ENCODE measurements around the gene AMIGO3. TPM values are rescaled to one million over a fixed set of nuclear protein-coding genes. Genes with fewer than 3 reads are reported as not detected.
"Not testable (repeated sequence)": the region's sequence is repeated elsewhere in the genome, so short reads cannot be mapped to it uniquely, and the experiment has no call there.

Gene AMIGO3
- polyA plus RNA-seq, 3 donors = 2.3 to 2.7 (median 2.5) TPM

DNA sequence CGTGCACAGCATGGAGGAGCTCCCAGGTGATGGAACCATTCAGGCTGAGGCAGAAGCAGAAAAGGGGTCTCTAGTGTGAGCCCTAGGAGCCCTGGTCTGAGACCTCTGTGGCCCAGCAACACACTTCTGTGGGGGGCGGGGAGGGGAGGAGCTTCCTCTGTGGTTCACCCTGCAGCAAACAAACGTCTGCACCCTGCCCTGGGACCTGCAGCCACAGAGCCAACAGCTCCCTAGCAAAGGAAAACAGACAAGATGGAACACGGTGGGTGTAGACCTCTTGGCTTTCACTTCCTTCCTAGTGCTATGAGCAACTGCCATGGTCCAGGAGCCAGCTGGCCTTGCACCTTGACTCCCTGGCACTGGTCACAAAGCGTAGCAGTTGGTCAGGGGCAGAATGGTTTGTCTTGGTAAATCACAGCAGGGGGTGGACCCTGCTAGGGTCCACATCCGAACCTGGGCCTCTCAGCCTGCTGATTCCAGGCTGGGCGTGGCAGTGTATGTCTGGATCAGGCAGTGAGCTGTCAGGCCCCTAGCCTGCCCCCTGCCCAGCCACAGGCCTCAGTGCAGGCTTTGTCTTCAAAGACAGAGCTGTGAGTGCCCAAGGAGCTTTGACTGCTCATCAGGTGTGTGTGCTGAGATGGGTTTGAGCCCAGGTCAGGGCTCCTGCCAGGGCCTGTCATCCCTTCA, 6.7 kb downstream of the AMIGO3 start:
- DNase-seq = no peak

DNA sequence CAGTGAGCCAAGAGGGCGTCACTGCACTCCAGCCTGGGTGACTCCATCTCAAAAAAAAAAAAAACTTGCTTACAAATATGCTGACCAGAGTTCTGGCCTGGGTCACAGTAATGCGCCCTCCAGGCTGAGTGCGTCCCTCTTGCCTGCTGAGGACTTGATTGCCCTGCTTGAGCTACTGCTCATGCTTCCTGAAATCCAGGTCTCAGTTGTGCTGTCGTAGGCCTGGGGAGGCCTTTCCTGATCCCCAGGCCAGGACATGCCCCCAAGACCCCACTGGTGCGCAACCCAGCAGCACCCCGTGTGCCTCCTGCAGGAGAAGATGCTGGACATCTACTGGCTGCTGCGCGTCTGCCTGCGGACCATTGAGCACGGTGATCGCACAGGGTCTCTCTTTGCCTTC, 7.3 kb downstream of the AMIGO3 start:
- DNase-seq = no peak

DNA sequence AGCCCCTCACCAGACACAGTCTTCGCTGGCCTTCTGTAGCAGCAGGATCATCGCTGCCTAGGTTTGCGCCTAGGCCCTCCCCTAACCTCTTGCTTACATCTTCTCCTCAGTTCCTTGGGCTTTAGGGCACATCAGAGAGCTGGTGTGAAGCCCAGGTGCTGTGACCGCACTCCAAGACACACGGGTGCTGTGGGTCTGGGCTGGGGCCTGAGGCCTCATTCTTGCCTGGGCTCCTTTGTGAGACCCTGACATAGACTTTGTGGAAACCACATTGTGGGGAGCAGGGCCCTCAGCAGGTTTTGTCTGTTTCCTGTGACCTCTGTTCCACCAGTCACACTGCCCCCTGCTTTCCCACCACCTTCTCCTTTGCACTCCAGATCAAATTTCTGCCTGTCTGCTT, 8.0 kb downstream of the AMIGO3 start:
- DNase-seq = no peak

DNA sequence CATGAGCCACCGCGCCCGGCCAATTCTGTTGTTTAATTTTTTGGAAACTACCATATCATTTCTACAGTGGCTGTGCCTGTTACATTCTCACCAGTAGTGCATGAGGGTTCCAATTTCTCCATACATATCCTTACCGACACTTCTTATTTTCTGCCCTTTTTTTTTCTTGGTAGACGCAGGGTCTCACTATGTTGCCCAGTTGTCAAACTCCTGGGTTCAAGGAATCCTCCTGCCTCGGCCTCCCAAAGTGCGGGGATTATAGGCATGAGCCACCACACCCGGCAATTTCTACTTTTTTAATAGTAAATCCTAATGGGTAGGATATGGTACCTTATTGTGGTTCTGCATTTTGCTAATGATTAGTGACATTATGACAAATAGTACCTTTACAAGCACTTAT, 9.6 kb downstream of the AMIGO3 start:
- no peak for DNase-seq

DNA sequence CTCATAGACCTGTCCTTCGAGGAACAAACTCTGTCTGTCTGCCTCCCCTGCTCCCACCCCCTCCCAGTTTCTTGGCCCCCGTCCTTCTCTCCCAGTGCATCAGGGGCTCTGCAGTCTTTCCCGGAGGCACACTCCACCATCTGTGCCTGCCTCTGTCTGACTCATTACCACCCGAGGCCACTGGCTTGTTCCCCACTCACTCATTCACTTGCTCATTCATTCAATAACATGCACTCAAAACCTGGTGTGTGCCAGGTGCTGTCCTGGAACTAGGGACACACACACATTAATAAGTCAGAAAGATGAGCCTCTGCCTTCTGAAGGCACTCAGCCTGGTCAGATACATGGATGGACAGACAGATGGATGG, 12.4 kb downstream of the AMIGO3 start:
- DNase-seq = no peak

DNA sequence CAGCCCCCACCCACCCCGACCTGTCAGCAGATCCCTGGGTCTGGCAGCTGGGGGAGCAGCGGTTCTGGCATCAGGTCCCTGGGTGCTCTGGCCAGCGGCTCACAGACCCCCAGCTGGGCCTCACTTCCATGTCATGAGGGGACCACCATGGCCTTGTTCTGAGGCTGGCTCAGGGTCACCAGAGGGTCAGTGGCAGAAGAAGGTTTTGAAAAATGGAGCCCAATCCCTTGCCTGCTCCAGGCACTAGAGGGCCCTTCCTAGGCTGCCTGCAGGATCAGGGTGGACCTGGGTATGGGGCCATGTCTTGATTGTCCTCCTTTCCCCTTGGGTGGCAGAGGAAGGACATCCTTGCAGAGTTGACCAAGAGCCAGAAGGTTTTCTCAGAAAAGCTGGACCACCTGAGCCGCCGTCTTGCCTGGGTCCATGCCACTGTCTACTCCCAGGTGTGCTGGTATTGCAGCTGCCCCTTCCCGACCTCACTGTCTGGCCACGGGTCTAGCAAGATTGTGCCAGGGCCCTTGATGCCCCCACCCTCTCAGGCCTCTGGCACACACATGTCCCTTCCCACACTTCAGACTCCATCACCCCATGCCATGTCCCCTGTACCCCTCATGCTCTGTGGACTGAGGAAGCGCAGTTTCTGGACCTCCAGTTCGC, 12.9 kb downstream of the AMIGO3 start:
- no peak for DNase-seq

DNA sequence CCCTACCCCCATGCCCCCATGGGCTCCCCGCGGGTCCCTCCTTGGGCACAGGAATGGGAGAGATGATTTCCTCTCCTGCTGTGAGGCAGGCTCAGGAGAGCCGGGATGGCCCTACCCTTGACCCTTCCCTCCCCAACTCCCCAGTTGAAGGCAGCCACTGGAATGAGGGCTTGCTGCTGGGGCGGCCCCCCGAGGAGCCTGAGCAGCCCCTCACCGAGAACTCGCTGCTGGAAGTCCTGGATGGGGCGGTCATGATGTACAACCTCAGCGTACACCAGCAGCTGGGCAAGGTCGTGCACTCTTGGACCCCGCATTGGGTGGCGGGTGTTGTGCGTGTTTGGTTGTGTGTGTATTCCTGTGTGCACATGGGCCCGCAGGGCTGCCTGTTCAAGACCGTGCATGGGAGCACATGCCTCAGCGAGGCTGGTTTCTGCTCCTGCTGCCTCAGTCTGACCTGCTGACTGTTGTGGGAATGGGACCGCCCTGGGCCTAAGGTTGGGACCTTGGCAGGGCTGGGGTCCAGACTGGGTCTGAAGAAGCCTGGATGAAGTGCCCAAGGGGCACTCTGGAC, 14.0 kb downstream of the AMIGO3 start:
- DNase-seq = no peak

DNA sequence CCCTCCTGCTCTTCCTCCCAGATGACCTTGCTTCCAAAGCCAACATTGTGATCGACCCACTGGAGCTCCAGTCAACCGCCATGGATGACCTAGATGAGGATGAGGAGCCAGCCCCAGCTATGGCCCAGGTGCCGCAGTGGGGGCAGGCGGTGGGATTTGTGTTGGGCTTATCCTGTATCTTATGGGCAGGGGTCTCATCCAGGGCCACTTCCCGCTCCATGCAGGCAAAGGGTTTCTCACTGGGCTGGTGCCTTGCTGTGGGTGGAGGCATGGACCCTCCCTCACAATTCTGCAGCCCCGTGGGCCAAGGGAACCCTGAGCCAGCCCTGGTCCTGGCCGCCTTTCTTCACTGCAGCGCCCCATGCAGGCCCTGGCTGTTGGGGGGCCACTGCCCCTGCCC, 14.9 kb downstream of the AMIGO3 start:
- DNase-seq = no peak

DNA sequence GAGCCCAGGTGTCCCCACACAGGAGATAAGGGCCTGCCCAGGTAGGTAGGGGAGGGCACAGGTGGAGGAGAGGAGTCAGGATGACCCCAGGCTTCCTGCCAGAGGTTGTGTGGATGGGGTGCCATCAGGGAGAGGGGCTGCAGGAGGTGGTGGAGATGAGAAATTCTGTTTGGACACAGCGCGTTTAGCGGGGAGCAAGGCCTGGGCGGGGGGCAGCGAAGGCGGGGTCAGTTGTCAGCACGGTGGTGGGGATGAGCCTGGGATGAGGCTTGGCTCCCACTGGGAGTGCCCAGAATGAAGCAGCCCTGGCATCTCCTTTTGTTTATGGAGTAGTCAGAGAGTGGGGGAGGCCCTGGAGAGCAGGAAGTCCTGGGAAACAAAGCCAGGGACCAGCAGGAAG, 15.5 kb downstream of the AMIGO3 start:
- DNase-seq = no peak

DNA sequence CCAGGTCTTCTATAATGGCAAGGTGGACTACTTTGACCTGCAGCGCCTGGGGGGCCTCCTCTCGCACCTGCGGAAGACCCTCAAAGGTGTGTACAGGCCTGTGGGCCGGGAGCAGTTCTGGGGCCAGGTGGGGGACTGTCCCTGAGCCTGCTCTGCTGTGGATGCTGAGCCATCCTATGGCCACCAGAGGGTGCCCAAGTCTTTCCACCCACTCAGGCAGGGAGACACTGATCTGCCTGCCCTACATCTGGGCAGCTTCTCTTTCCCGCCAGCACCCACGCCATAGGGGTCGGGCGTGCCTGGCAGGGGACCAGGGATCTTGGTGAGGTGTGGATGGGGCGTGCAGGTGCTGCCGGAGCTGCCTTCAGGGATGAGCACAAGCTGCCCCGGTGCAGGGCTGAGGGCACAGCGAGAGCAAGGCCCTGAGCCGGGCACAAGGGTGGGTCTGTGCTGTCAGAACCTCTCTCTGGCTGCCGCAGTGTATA, 16.0 kb downstream of the AMIGO3 start:
- no peak for DNase-seq

DNA sequence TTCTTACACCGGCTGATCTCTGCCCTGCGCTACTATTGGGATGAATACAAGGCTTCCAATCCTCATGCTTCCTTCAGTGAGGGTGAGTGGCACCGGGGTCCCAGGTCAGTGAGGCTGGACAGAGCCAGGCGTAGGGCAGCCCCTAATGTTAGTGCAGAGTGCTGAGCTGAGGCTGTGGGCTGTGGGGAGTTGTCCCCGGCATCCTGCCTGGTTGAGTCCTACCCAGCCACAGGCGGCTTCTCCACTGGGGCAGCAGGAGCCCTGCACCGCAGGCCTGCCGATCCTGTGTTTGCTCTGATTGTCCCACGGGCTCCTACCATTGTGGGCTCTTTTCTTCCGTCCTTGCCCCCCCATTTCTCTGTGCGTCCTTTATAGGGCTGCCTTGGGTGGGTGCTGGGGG, 16.8 kb downstream of the AMIGO3 start:
- no peak for DNase-seq

DNA sequence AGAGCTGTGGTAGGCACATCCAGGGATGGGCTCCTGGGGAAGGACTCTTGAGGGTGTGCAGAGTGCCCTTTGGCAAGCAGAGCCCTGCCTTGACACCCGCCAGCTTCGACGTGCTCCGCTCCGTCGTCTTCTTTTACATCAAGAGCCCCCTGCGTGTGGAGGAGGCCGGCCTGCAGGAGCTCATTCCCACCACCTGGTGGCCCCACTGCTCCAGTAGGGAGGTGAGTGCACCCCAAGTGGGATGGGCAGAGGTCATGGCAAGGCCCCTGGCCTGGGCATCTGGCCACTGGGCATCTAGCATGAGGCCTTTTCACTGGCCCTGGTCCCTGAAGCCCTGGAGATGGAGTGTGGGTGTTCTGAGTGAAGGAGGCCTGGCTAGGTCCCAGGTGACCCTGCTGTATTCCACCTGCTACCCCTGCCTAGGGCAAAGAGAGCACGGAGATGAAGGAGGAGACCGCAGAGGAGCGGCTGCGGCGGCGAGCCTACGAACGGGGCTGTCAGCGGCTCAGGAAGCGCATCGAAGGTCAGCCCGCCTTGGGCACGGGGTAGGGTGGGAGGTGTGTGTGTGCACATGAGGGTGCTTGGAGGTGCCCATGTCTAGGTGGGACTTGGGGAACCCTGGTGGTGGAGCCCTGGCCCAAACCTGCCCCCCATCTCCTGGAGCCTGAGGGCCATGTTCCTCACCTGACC, 18.0 kb downstream of the AMIGO3 start:
- DNase-seq = no peak

DNA sequence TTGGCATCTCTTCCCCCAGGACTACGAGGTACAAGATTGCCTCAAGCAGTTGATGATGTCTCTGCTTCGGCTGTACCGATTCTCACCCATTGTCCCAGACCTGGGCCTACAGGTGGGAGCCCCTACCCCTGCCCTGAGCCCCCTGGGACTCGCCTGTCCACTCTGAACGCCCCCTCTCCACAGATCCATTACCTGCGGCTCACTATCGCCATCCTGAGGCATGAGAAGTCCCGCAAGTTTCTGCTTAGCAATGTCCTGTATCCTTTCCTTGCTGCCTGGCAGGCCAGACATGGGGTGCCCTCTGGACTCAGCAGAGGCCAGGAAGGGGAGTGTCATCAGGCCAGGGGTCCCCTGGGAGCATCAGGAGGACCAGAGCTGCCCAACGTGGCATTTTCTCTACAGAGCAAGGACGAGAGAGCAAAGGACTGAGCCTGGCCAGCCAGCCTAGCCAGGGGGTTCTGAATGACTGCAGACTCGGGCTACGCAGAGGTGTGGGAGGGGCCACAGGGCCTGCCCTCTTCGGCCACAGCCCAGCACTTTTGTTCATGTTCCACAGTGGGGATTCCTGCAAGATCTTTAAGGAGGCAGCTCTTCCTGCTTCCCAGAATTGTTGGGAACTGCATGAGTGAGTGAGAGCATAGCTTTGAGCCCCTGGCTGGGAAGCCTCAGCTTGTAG, 18.9 kb downstream of the AMIGO3 start:
- no peak for DNase-seq

DNA sequence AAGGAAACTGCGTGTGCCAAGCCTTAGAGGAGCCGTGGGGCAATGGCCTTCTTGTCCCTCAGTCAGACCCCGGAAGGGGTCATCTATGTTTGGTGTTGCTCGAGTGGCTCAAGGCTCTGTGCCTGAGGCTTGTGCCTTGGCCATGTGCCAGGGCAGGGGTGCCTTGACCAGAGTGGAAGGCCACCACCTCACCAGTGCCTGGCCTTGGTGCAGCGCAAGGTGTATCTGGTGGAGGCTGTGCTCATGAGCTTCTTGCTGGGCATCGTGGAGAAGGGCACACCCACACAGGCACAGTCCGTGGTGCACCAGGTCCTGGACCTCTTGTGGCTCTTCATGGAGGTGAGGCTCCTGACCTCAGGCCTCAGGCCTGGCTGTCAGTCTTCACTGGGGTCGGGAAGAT, 19.5 kb downstream of the AMIGO3 start:
- DNase-seq = no peak

DNA sequence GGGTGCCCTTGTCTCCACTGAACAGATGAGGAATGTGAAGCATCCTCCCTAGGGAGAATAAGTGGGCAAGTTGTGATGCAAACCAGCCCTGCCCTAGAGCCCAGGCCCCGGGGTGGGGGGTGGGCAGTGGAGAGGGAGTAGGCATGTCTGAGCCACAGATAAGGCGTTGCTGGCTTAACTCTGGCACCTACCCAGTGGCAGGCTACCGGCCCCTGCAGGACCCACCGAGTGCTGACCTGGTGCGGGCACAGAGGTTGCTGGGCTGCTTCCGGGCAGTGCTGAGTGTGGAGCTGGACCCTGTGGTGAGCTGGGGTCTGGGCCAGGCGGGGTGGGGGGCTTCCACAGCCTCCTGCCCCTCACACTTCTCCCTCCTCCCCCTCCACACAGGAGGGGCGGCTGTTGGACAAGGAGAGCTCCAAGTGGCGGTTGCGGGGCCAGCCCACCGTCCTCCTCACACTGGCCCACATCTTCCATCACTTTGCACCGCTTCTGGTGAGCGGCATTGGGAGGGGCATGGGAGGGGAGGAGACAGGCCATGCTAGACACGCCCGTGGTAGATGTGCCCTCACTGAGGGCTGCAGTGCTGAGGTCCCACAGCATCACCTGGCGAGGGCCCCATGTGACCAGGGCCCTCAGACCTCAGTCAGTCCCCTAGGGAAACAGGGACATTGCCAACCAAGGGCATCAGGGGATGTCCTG, 20.1 kb downstream of the AMIGO3 start:
- no peak for DNase-seq

DNA sequence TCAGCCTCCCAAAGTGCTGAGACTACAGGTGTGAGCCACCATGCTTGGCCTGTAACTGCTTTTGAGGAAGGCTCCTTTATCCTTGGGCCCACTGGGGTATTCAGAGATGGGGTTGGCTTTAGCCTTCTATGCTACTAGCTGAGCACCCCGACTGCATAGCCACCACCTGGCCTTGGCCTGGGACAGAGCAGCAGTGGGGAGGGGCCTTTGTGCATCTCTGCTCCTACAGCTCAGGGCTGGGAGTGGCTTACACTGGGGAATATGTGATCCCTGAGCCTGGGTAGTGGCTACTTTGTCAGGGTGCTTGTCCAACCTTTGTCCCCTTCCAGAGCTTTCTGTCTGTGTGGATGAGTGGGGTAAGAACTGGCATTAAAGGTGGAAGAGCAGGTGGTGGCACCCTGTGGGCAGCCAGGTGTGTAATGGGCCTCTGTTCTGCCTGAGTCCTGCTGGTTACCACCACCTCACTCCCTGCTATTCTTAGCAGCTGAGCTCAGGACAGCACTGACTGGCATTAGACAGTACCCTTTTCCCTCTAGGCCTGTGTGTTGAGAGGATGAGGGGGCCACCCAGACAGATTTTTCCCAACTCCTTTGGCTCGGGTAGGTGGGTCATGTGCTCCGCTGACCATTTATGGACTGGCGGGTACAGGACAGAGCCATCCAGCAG, 24.0 kb downstream of the AMIGO3 start:
- DNase-seq = not testable (repeated sequence)

DNA sequence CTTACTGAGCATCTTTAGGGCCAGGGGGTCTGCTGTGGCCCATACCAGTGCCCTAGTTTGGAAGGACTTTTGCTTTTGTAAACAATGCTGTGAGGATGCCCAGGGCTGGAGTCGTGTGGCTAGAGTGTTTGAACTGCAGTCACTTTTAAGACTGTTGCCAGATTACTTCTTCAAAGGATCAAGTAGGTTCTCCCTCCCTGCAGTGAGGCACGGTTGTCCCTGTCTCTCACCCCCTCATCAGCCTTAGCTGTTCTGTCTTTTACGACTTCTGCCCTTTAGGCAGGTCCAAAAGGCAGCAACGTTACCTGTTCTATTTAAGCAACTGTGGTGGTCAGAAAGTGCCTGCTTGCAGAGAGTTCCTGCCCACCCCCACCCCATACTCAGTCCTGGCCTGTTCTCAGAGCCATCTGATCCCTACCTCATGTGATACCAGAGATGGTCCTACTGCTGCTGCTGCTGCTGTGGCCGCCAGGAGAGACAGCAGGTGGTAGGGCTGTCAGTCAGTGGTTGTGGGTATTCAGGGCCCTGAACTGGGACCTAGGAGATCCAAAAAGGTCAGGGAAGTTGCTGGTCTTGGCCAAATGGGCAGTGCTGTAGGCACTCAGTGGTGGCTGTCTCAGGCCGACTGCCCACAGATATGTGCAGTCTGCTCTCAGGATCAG, 24.9 kb downstream of the AMIGO3 start:
- not testable (repeated sequence) for DNase-seq

DNA sequence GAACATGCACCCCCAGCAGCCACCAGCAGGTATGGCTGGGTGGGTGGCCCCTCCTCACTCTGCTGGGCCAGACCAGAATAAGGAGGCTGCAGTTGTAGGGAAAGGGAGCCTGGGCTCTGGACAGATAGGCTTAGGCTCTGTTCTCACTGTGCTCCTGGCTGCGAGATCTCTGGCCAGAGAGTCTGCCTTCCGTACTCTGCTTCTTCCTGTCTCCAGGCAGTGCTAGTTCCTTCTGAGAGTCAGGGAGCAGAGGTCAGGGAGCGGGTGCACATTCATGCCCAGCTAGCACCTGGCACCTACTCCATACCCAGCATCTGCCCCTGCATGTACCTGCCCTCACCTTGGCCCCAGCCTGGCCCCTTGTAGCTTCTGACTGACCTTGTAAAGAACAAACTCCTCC, 28.0 kb downstream of the AMIGO3 start:
- not testable (repeated sequence) for DNase-seq

DNA sequence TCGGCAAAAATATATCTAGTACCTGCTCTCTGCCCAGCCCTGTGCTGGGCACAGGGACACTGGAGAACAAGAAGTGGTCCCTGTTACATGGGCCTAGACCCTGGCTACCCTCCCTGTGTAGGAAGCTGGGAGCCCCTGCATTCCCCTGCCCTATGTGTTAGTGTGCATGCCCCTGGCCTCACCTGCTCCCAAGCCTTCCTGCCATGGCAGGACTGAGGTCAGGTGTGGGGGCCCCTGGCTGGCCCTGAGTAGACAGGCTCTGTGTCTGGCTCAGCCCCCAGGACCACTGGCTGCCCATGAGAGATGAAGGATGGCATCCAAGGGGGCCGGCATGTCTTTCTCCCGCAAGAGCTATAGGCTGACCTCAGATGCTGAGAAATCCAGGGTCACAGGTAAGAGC, 28.6 kb downstream of the AMIGO3 start:
- not testable (repeated sequence) for DNase-seq

DNA sequence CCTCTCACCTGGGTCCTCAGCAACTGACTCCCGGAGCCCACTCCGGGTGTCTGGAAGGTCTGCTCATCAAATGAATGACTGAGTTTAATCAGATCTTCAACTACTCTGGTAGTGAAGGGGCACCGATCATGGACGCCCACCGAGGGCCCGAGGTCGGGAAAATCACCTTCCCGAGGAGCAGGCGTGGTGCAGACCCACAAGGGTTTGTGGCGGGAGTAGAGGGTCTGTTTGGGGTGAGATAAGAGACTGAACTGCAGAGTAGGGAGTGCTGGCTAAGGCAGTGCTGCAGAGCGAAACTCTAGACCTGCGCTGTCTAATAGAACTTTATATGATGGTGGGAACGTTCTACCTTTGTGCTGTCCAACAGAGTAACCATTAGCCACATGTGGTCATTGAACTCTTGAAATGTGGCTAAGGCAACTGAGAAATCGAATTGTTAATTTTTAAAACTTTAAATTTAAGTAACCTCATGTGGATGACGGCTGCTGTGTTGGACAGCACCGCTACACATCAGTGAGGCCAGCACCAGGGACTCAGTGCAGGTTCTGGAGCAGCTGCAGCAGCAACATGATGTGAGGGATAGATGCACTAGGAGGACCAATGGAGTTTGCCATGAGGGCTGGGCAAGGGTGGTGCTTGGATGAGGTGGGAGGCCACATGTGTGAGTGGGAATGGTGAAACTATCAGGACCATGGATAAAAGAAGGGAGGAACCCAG, 29.4 kb downstream of the AMIGO3 start:
- DNase-seq = not testable (repeated sequence)

Data from renal pelvis (tissue), 4 donors.